ENCODE measurements around the gene TFR2. TPM values are rescaled to one million over a fixed set of nuclear protein-coding genes. Genes with fewer than 3 reads are reported as not detected.

TFR2 gene
- 0.17 and 0.54 TPM in 2 replicates for total RNA-seq

GRCh38 chr7:100641463-100641859 lies at the start of gene TFR2:
Gene TFR2 (minus strand): TSS chr7:100641552. CDS start chr7:100641509, 43 bp downstream.

DNA sequence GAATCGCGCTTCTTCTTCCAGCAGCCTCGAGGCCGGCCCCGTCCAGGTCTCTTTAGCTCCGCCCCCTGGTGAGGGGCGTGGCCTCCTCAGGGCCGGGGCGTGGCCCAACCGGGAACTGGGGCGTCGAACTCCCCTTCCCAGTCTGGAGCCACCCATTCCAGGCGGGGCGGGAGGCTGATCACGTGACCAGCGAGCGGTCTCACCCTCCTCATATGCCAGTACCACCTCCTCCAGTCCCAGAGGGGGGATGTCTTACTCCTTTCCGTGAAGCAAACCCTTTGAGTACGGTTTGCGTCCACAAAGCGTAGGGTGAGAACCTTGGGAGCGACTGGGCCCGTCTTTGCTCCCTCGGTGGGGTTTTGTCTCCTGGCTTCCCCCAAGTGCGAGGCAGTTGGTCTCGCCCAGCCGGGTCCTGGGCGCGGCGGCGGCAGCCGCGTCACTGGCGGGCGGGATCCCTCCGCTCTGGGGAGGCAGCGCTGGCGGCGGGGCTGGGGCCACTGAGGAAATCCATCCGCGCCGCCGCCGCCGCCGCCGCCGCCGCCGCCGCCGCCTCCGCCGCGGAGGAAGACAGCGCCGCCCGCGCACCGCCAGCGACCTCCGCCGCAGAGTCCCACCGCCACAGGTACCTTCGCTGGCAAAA lies 32.1 kb upstream of the TFR2 start, which contains the start of gene GNB2:
TSS of gene GNB2 (plus strand) at position 439 of the 640 bp plus-strand sequence. CDS start 2,526 bp downstream, outside the sequence.

GRCh38 chr7:100655908-100656674 lies 14.7 kb upstream of the TFR2 start, which contains the start of gene ACTL6B:
Gene ACTL6B (minus strand): TSS chr7:100656448. CDS start chr7:100656354, 94 bp downstream.

GRCh38 chr7:100611983-100612729 lies 29.2 kb downstream of the TFR2 start, which contains the start of gene MOSPD3:
Gene MOSPD3 (plus strand): TSS chr7:100612540. CDS start chr7:100612792, 252 bp downstream.

DNA sequence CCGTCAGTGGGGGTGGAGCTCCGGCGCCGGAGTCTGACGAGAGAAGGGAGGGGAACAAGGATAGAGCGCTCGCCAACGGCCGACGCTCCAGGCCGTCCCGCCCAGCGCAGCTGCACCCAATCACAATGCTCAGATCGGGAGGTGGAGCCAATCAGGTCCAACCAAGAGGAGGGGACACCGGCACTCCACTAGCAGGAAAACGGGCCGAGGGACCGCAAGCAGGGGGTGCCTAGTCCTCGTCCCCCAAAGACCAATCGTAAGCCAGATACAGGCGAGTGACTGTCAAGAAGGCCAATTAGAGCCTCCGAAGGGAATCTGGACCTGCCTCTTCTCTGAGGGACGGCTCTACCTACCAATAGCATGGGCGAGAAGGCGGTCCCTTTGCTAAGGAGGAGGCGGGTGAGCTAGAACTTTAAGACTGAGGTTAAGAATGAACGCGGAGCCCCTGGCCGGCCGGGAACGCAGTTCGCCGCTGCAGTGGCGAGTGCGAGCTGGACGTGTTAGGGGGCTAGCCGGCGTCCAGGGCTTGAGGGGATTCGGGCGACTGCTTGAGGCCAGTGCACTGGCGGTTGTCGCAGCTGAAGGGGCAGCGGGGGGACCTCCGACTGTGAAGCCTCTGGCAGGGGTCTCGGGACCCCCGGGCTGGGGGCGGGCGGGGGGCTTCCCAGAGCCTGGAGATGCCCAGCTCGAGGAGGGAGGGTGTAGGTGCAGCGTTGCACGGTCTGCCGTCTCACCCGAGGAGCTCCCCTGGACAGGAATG lies 54.9 kb downstream of the TFR2 start, which contains the start of gene FBXO24:
TSS of gene FBXO24 (plus strand) at position 63 of the 760 bp plus-strand sequence. CDS start at position 361, 298 bp downstream.

GRCh38 chr7:100585511-100586265 lies 55.7 kb downstream of the TFR2 start, which contains the start of gene LRCH4:
Gene LRCH4 (minus strand): TSS chr7:100586129. CDS start chr7:100586100, 29 bp downstream.

DNA sequence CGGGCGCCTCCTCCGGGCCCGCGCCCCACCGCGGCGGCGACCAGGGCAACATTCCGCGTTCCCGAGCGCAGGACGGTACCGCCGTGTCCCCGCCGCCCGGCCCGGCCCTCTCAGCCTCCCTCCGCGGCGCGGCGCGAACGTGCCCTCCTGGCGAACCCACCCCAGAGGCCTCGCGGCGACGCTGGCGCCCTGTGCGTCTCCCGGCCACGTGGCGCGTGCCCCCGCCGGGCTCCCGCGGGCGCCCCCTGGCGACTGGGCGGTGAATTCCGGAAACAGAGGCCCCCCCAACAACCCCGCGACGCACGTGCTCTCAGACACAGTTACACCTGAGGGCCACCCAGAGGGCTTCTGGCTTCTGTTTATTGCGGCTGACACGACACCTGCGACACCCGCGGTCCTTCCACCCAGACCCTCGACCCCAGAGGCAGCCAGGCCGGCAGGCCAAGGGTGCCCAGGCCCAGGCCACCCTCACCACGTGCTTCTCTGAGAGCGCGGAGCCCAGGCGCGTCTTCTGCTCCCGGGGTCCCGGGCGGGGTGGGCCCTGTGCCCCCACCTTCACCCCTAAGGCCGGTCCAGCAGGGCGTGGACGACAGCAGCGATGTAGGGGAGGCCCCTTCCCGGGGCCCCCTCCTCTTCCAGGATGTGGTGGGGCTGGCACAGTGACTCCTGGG lies 67.5 kb downstream of the TFR2 start, which contains the start of gene SAP25:
TSS of gene SAP25 (minus strand) at position 210 of the 671 bp plus-strand sequence. CDS start at position 52, 158 bp downstream.

Other genes starting within 250 kb of the TFR2 start
- 1.1 and 1.2 TPM in 2 replicates for gene ZCWPW1, start 212.8 kb downstream of the TFR2 start, total RNA-seq
- gene MEPCE, start 211.7 kb downstream of the TFR2 start, total RNA-seq, result 39.4 and 41.5 TPM in 2 replicates
- gene PPP1R35, start 205.1 kb downstream of the TFR2 start, total RNA-seq, result 10.5 and 12.4 TPM in 2 replicates
- 0.09 and 0.22 TPM in 2 replicates for gene SPACDR, start 177.3 kb downstream of the TFR2 start, total RNA-seq
- gene TSC22D4, start 162.3 kb downstream of the TFR2 start, total RNA-seq, result 16.6 and 18.7 TPM in 2 replicates
- 1.6 and 2.3 TPM in 2 replicates for gene NYAP1, start 157.6 kb downstream of the TFR2 start, total RNA-seq
- gene AGFG2, start 102.3 kb downstream of the TFR2 start, total RNA-seq, result 26.7 and 49.5 TPM in 2 replicates
- gene SAP25, start 67.7 kb downstream of the TFR2 start, total RNA-seq, result not detected in 2 replicates
- 4.4 and 5.5 TPM in 2 replicates for gene LRCH4, start 55.4 kb downstream of the TFR2 start, total RNA-seq
- gene FBXO24, start 55.2 kb downstream of the TFR2 start, total RNA-seq, result 0.09 and 0.11 TPM in 2 replicates
- gene PCOLCE, start 39.2 kb downstream of the TFR2 start, total RNA-seq, result 0.09 and 0.11 TPM in 2 replicates
- gene MOSPD3, start 29.0 kb downstream of the TFR2 start, total RNA-seq, result 5.4 and 6.4 TPM in 2 replicates
- gene ACTL6B, start 14.9 kb upstream of the TFR2 start, total RNA-seq, result not detected in 2 replicates
- 53.7 and 59.7 TPM in 2 replicates for gene GNB2, start 32.2 kb upstream of the TFR2 start, total RNA-seq
- gene GIGYF1, start 52.7 kb upstream of the TFR2 start, total RNA-seq, result 14.4 and 16.0 TPM in 2 replicates
- gene POP7, start 64.6 kb upstream of the TFR2 start, total RNA-seq, result 21.2 and 24.1 TPM in 2 replicates
- gene EPO, start 78.9 kb upstream of the TFR2 start, total RNA-seq, result not detected in 2 replicates
- not detected in 2 replicates for gene ZAN, start 92.0 kb upstream of the TFR2 start, total RNA-seq
- gene EPHB4, start 186.0 kb upstream of the TFR2 start, total RNA-seq, result 414 and 442 TPM in 2 replicates
- gene SLC12A9, start 211.2 kb upstream of the TFR2 start, total RNA-seq, result 43.7 and 46.3 TPM in 2 replicates
- 45.0 and 48.9 TPM in 2 replicates for gene TRIP6, start 225.8 kb upstream of the TFR2 start, total RNA-seq
- gene SRRT, start 233.6 kb upstream of the TFR2 start, total RNA-seq, result 33.5 and 41.1 TPM in 2 replicates
- 2.2 and 3.1 TPM in 2 replicates for gene UFSP1, start 248.2 kb upstream of the TFR2 start, total RNA-seq

All from dermis lymphatic vessel endothelial cell (primary cell).